Sigmoid colon (tissue), 7 donors: Measurements from ENCODE around the gene NIPAL1. TPM values are rescaled to one million over a fixed set of nuclear protein-coding genes. Genes with fewer than 3 reads are reported as not detected.

Experiments
- DNase-seq: peaks from one replicate; pipeline ENCODE4 v3.0.0-alpha.2; 2019
- H3K27ac ChIP-seq, 4 donors: fragments of 200-600 bp; sonication (generic); one replicate each; pipeline ENCODE4 v1.5.1; 2016 to 2019; ENCODE audit warnings: mild to moderate bottlenecking in 1 of 4
- H3K27me3 ChIP-seq, 3 donors: fragments of 200-600 bp; sonication (generic); one replicate each; pipeline ENCODE4 v1.5.1; 2019; ENCODE audit warnings: mild to moderate bottlenecking in 1 of 3
- H3K36me3 ChIP-seq, 4 donors: fragments of 200-600 bp; sonication (generic); one replicate each; pipeline ENCODE4 v1.5.1; 2016 to 2019
- H3K4me1 ChIP-seq, 4 donors: fragments of 200-600 bp; sonication (generic); one replicate each; pipeline ENCODE4 v1.5.1; 2017 to 2019
- H3K4me3 ChIP-seq, 4 donors: fragments of 200-600 bp; sonication (generic); one replicate each; pipeline ENCODE4 v1.5.1; 2017 to 2019; ENCODE audit warnings: mild to moderate bottlenecking in 2 of 4, moderate library complexity in 1 of 4
- H3K9me3 ChIP-seq, 4 donors: fragments of 200-600 bp in 3 of 4; sonication (generic) in 3 of 4; one replicate each; pipeline versions ENCODE4 v1.5.1 to v1.6.1; 2013 to 2019
- EP300 ChIP-seq, 4 donors: sonication (generic); formaldehyde crosslinking; IDR thresholded peaks; one replicate each; pipeline ENCODE4 v1.6.1; 2017; ENCODE audit warnings: antibody characterized with exemption in 4 of 4
- POLR2A ChIP-seq, 2 donors: fragments of 450-650 bp; IDR thresholded peaks; one replicate each; pipeline ENCODE4 v1.6.1; 2016; ENCODE audit warnings: antibody characterized with exemption in 2 of 2, mild to moderate bottlenecking in 2 of 2, moderate library complexity in 2 of 2
- POLR2AphosphoS5 ChIP-seq, 4 donors: sonication (generic); formaldehyde crosslinking; IDR thresholded peaks; one replicate each; pipeline ENCODE4 v1.6.1; 2017; ENCODE audit warnings: antibody characterized with exemption in 4 of 4
- WGBS, 2 donors: extraction: QIAGEN DNeasy Blood & Tissue Kit; methylation state at CpG; one replicate each; pipeline ENCODE4 v1.1.7; 2013; 5-methylcytosine and 5-hydroxymethylcytosine counted together
- intact Hi-C: fragments of 100-400 bp; cut with DNase I; formaldehyde crosslinking; loops from one replicate; pipeline ENCODE4 v1.15.1; 2023
- polyA plus RNA-seq, 3 donors: library from polyadenylated mRNA; stranded (reverse); fragments of 200-250 nt; gene quantifications; one replicate each; pipeline ENCODE4 v1.2.3, GENCODE V29; 2013
- total RNA-seq, 4 donors: library from RNA; depleted of rRNA; stranded (reverse); fragments of >200 nt; gene quantifications; one replicate each; pipeline ENCODE4 v1.1.0, GENCODE V29; 2016
- TF ChIP-seq, protein P1 (sequence below), 4 experiments: fragments of 450-650 bp in 3 of 4; fragments of 200-600 bp in 1 of 4; IDR thresholded peaks; one replicate each; pipeline ENCODE4 v1.5.1; 2016 to 2019; ENCODE audit warnings: antibody characterized with exemption in 4 of 4, mild to moderate bottlenecking in 3 of 4, moderate library complexity in 2 of 4
- donor health status: healthy with polysubstance abuse.
- donor health status: Bipolar disorder and iron deficiency.
- donor health status: healthy.

Gene NIPAL1
- total and polyA plus RNA-seq, 7 donors: 0.33 to 8.6 (median 3.3) TPM; not detected in 1

DNA sequence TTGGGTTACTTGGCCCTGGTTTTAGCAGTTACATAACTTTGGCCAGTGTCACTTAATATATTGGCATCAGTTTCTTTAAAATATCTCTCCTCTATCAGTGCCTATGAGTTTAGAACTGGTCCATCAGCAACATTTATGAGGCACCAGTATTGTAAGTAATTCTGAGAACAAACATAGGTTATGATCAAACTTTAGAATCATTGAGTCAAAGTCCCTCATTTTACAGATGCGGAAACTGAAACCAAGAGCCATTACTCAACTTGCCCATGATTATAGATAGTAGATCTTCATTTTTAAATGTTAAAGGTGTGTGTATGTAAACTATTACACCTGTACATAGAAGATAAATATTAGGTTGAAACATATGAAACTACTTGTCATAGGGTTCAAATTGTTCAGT is 4.5 kb downstream of the NIPAL1 start:
- Histone ChIP-seq H3K4me3 (no peak overlapping the region), H3K4me1 (peaks cover 0 to 15% (median 11%) of the 10 kb centered on the region in 4 donors), H3K27ac (no peak overlapping the region), H3K9me3 (no peaks in the 10 kb centered on the region), H3K36me3 (no peaks in the 10 kb centered on the region), H3K27me3 (peaks cover 0 to 10% (median 3%) of the 10 kb centered on the region in 3 donors)
- DNase-seq: no peak
- 2 to 36% methylated on average over 1 of the region's 1 CpG for WGBS, 2 donors
- intact Hi-C loops: no loop called here
- no peak for TF ChIP-seq POLR2A (IDR thresholded peaks at IDR 0.05)

DNA sequence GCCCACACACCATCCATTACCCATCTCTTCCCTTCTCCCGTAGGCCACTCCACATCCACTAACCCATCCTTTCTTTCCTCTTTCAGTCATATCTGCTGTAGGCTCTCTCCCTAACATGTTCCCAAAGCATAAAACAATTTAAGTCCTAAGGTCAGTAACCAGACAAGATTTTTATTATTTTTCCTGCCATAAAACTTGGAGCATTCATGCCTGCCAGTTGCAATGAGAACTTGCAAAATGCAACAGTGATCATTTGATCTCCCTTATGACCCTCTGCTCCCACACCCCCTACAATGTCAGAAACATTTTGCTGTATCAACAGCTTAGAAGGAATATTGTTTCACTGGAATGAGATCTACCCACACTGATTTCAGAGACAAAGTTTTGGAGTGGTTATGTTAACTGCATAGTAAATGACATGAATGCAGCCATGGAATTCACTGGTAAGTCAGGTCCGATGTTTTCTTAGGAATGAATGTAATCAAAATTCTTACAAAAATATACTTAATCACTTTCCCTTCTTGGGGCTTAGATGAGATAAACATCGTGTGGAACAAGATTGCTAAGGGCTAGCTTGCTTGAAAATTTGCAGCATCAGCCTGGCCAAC is 5.7 kb downstream of the NIPAL1 start:
- H3K4me1 ChIP-seq: peaks cover 0 to 3% (median 1%) of the 10 kb centered on the region in 4 donors
- peaks cover 0 to 3% (median 0%) of the 10 kb centered on the region in 3 donors for H3K27me3 ChIP-seq
- no peak overlapping the region for H3K27ac ChIP-seq
- H3K36me3 ChIP-seq: no peaks in the 10 kb centered on the region
- no peak for DNase-seq
- no peak for TF ChIP-seq POLR2AphosphoS5 (IDR thresholded peaks at IDR 0.05)
- no peak for TF ChIP-seq POLR2A (IDR thresholded peaks at IDR 0.05)
- TF ChIP-seq, protein P1, sequence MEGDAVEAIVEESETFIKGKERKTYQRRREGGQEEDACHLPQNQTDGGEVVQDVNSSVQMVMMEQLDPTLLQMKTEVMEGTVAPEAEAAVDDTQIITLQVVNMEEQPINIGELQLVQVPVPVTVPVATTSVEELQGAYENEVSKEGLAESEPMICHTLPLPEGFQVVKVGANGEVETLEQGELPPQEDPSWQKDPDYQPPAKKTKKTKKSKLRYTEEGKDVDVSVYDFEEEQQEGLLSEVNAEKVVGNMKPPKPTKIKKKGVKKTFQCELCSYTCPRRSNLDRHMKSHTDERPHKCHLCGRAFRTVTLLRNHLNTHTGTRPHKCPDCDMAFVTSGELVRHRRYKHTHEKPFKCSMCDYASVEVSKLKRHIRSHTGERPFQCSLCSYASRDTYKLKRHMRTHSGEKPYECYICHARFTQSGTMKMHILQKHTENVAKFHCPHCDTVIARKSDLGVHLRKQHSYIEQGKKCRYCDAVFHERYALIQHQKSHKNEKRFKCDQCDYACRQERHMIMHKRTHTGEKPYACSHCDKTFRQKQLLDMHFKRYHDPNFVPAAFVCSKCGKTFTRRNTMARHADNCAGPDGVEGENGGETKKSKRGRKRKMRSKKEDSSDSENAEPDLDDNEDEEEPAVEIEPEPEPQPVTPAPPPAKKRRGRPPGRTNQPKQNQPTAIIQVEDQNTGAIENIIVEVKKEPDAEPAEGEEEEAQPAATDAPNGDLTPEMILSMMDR (IDR thresholded peaks at IDR 0.05): no peak
- TF ChIP-seq EP300 (IDR thresholded peaks at IDR 0.05): no peak
- intact Hi-C loops: no loop called here
- no peaks in the 10 kb centered on the region for H3K9me3 ChIP-seq
- WGBS, 2 donors: 15 to 67% methylated on average over 3 of the region's 3 CpGs
- no peak overlapping the region for H3K4me3 ChIP-seq

DNA sequence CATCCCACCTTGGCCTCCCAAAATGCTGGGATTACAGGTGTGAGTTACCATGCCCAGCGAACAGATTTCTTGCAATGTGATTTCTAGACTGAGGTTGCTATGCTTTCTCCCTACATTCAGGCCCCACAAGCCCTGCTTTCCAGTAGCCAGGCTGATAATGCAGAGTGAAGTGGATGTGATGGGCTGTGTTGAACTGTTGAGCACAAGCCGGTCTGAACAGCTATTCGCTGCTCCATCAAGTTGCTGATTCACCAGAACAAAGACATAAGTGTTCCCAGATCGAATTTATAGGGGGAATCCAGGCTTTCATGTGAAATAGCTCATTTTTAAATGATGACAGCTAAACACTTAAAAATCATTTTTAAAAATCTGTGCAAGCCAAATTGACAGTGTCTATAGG is 8.0 kb downstream of the NIPAL1 start:
- intact Hi-C loops: no loop called here
- H3K27ac ChIP-seq: no peak overlapping the region

DNA sequence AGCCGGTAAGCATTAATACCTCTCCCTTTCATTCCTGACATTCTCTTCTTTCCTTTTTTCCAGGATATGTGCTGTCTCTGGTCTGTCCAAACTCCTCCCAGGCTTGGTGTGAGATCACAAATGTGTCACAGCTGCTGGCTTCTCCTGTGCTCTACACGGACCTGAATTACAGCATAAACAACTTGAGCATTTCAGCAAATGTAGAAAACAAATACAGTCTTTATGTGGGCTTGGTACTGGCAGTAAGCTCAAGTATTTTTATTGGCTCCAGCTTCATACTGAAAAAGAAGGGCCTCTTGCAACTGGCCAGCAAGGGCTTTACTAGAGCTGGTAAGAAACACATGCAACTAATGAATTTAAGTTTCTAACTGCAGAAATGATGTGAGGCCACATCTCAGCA is 8.4 kb downstream of the NIPAL1 start:
- 13 to 58% methylated on average over 2 of the region's 2 CpGs for WGBS, 2 donors
- DNase-seq: no peak
- no peaks in the 10 kb centered on the region for H3K9me3 ChIP-seq
- TF ChIP-seq POLR2A (IDR thresholded peaks at IDR 0.05) (no peak), EP300 (IDR thresholded peaks at IDR 0.05) (no peak), POLR2AphosphoS5 (IDR thresholded peaks at IDR 0.05) (no peak)
- TF ChIP-seq, protein P1 (IDR thresholded peaks at IDR 0.05): no peak
- intact Hi-C loops: no loop called here
- no peak overlapping the region for H3K4me3 ChIP-seq
- H3K36me3 ChIP-seq: no peaks in the 10 kb centered on the region
- H3K27me3 ChIP-seq: no peaks in the 10 kb centered on the region
- no peaks in the 10 kb centered on the region for H3K4me1 ChIP-seq
- no peak overlapping the region for H3K27ac ChIP-seq

More for the DNA sequence above, 8.0 kb downstream of the NIPAL1 start:
- Histone ChIP-seq H3K4me1 (no peaks in the 10 kb centered on the region), H3K4me3 (no peak overlapping the region), H3K36me3 (no peaks in the 10 kb centered on the region), H3K9me3 (no peaks in the 10 kb centered on the region), H3K27me3 (no peaks in the 10 kb centered on the region)
- TF ChIP-seq POLR2AphosphoS5 (IDR thresholded peaks at IDR 0.05) (no peak), POLR2A (IDR thresholded peaks at IDR 0.05) (no peak), EP300 (IDR thresholded peaks at IDR 0.05) (no peak)
- TF ChIP-seq, protein P1 (IDR thresholded peaks at IDR 0.05): no peak
- 62% methylated on average over 4 of the region's 4 CpGs for WGBS, 2 donors
- no peak for DNase-seq

DNA sequence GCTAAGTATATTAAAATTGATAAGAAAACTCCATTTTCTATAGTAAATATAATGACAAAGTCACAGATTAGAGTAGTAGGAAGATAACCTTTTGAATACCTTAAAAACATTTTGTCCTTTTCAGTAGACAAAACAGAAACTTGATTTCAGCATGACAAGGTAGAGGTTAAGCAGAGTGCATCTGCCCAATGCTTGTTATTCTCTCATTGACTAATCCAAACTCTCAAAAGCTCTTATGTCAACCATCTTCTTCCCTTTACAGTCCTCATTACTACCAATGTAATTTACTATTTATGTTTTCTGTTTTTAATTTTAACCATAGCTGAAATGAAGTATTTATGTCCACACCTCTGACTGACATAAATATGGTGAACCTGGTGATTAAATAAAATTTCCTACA is 11.1 kb downstream of the NIPAL1 start:
- H3K4me3 ChIP-seq: no peak overlapping the region
- no peaks in the 10 kb centered on the region for H3K27me3 ChIP-seq
- H3K27ac ChIP-seq: no peak overlapping the region
- intact Hi-C loops: no loop called here
- no peaks in the 10 kb centered on the region for H3K9me3 ChIP-seq
- DNase-seq: no peak
- peaks cover 0 to 6% (median 4%) of the 10 kb centered on the region in 4 donors for H3K4me1 ChIP-seq
- TF ChIP-seq EP300 (IDR thresholded peaks at IDR 0.05) (no peak), POLR2A (IDR thresholded peaks at IDR 0.05) (no peak), POLR2AphosphoS5 (IDR thresholded peaks at IDR 0.05) (no peak)
- TF ChIP-seq, protein P1 (IDR thresholded peaks at IDR 0.05): no peak
- H3K36me3 ChIP-seq: no peaks in the 10 kb centered on the region
